ENCODE data around the gene SBK3.
"Not testable (repeated sequence)": the region's sequence is repeated elsewhere in the genome, so short reads cannot be mapped to it uniquely, and the experiment has no call there.

The SBK3 gene

GRCh38 chr19:55576746-55577145 lies 31.4 kb upstream of the SBK3 start:
- no peak for DNase-seq (ENCODE audit: low read depth in 2 of 2)

- not testable (repeated sequence) for DNase-seq (ENCODE audit: low read depth in 2 of 2)
Observed at GRCh38 chr19:55573929-55574328, 28.6 kb upstream of the SBK3 start.

GRCh38 chr19:55569477-55569876 lies 24.1 kb upstream of the SBK3 start:
- not testable (repeated sequence) for DNase-seq (ENCODE audit: low read depth in 2 of 2)

GRCh38 chr19:55567708-55568328 lies 22.5 kb upstream of the SBK3 start:
- no peak for DNase-seq (ENCODE audit: low read depth in 2 of 2)

- no peak for DNase-seq (ENCODE audit: low read depth in 2 of 2)
Observed at GRCh38 chr19:55566823-55567222, 21.5 kb upstream of the SBK3 start.

- DNase-seq (ENCODE audit: low read depth in 2 of 2) = no peak
Observed at GRCh38 chr19:55563261-55563690, 17.9 kb upstream of the SBK3 start.

GRCh38 chr19:55559684-55560083 lies 14.3 kb upstream of the SBK3 start:
- no peak for DNase-seq (ENCODE audit: low read depth in 2 of 2)

GRCh38 chr19:55554741-55555152 lies 9.4 kb upstream of the SBK3 start:
- no peak for DNase-seq (ENCODE audit: low read depth in 2 of 2)

GRCh38 chr19:55554302-55554701 lies 9.0 kb upstream of the SBK3 start:
- no peak for DNase-seq (ENCODE audit: low read depth in 2 of 2)

GRCh38 chr19:55553217-55554182 lies 8.2 kb upstream of the SBK3 start:
- DNase-seq (ENCODE audit: low read depth in 2 of 2) = no peak

- no peak for DNase-seq (ENCODE audit: low read depth in 2 of 2)
Observed at GRCh38 chr19:55552620-55553019, 7.3 kb upstream of the SBK3 start.

- DNase-seq (ENCODE audit: low read depth in 2 of 2) = no peak
Observed at GRCh38 chr19:55552206-55552605, 6.9 kb upstream of the SBK3 start.

GRCh38 chr19:55550321-55550650 lies 4.9 kb upstream of the SBK3 start:
- DNase-seq (ENCODE audit: low read depth in 2 of 2) = no peak

- no peak for DNase-seq (ENCODE audit: low read depth in 2 of 2)
Observed at GRCh38 chr19:55549500-55550320, 4.4 kb upstream of the SBK3 start.

- no peak for DNase-seq (ENCODE audit: low read depth in 2 of 2)
Observed at GRCh38 chr19:55546822-55547614, 1.7 kb upstream of the SBK3 start.

GRCh38 chr19:55546011-55546410 lies 668 bp upstream of the SBK3 start:
- no peak for DNase-seq (ENCODE audit: low read depth in 2 of 2)

GRCh38 chr19:55544776-55545439 lies 435 bp downstream of the SBK3 start:
- DNase-seq (ENCODE audit: low read depth in 2 of 2) = no peak

- no peak for DNase-seq (ENCODE audit: low read depth in 2 of 2)
Observed at GRCh38 chr19:55544014-55544413, 1.3 kb downstream of the SBK3 start.

- no peak for DNase-seq (ENCODE audit: low read depth in 2 of 2)
Observed at GRCh38 chr19:55543567-55543966, 1.8 kb downstream of the SBK3 start.

GRCh38 chr19:55542292-55542855 lies 3.0 kb downstream of the SBK3 start:
- no peak for DNase-seq (ENCODE audit: low read depth in 2 of 2)

GRCh38 chr19:55541091-55541490 lies 4.3 kb downstream of the SBK3 start:
- no peak for DNase-seq (ENCODE audit: low read depth in 2 of 2)
